ENCODE measurements around the gene ADAMTS17.

Gene ADAMTS17

GRCh38 chr15:100120111-100120510, 221.7 kb downstream of the ADAMTS17 start:
- DNase-seq, result no peak

GRCh38 chr15:100118546-100118945, 223.2 kb downstream of the ADAMTS17 start:
- DNase-seq, result no peak

GRCh38 chr15:100116416-100117190, 225.2 kb downstream of the ADAMTS17 start:
- DNase-seq, result no peak

GRCh38 chr15:100115711-100116090, 226.1 kb downstream of the ADAMTS17 start:
- no peak for DNase-seq

GRCh38 chr15:100115066-100115710, 226.6 kb downstream of the ADAMTS17 start:
- no peak for DNase-seq

GRCh38 chr15:100114571-100114970, 227.2 kb downstream of the ADAMTS17 start:
- DNase-seq, result no peak

- no peak for DNase-seq
Observed at GRCh38 chr15:100114100-100114499, 227.7 kb downstream of the ADAMTS17 start.

GRCh38 chr15:100113351-100114080, 228.3 kb downstream of the ADAMTS17 start:
- no peak for DNase-seq

- no peak for DNase-seq
Observed at GRCh38 chr15:100112636-100113305, 229.0 kb downstream of the ADAMTS17 start.

GRCh38 chr15:100112061-100112420, 229.7 kb downstream of the ADAMTS17 start:
- DNase-seq, result no peak

GRCh38 chr15:100111125-100112060, 230.4 kb downstream of the ADAMTS17 start:
- DNase-seq, result no peak

GRCh38 chr15:100109486-100110035, 232.2 kb downstream of the ADAMTS17 start:
- DNase-seq, result no peak

GRCh38 chr15:100108846-100109245, 232.9 kb downstream of the ADAMTS17 start:
- no peak for DNase-seq

GRCh38 chr15:100108346-100108745, 233.4 kb downstream of the ADAMTS17 start:
- no peak for DNase-seq

GRCh38 chr15:100107606-100108225, 234.1 kb downstream of the ADAMTS17 start:
- DNase-seq, result no peak

GRCh38 chr15:100107151-100107550, 234.6 kb downstream of the ADAMTS17 start:
- no peak for DNase-seq

- DNase-seq, result no peak
Observed at GRCh38 chr15:100106732-100107131, 235.0 kb downstream of the ADAMTS17 start.

GRCh38 chr15:100105101-100105500, 236.7 kb downstream of the ADAMTS17 start:
- DNase-seq, result no peak

- no peak for DNase-seq
Observed at GRCh38 chr15:100104245-100104644, 237.5 kb downstream of the ADAMTS17 start.

GRCh38 chr15:100103828-100104227, 237.9 kb downstream of the ADAMTS17 start:
- no peak for DNase-seq

GRCh38 chr15:100101426-100102089, 240.2 kb downstream of the ADAMTS17 start:
- DNase-seq, result no peak

Data from cortex of kidney (tissue), 1 donor.